HK-2 (cell line): ENCODE results near the gene NNAT.

ENCODE experiments used
- DNase-seq: peaks from one replicate; pipeline ENCODE4 v3.0.0-alpha.2; 2018; ENCODE audit not compliant: unreplicated experiment

The NNAT gene

GRCh38 chr20:37566590-37567330 lies 45.7 kb downstream of the NNAT start:
- no peak for DNase-seq

- no peak for DNase-seq
Measured at GRCh38 chr20:37567331-37567665, 46.2 kb downstream of the NNAT start.

- no peak for DNase-seq
Measured at GRCh38 chr20:37567671-37568588, 46.9 kb downstream of the NNAT start.

- no peak for DNase-seq
Measured at GRCh38 chr20:37570419-37570818, 49.4 kb downstream of the NNAT start.

- DNase-seq = no peak
Measured at GRCh38 chr20:37571033-37571432, 50.0 kb downstream of the NNAT start.
